ENCODE results near the gene HOXD13. TPM values are rescaled to one million over a fixed set of nuclear protein-coding genes. Genes with fewer than 3 reads are reported as not detected.

HOXD13 gene
- total and polyA plus RNA-seq, 3 experiments from 2014 or later = not detected

- ChIA-PET CTCF (no interaction called here), POLR2A (no interaction called here)
- no peak for DNase-seq
Measured at GRCh38 chr2:176118601-176119339, 26.2 kb downstream of the HOXD13 start.

GRCh38 chr2:176120364-176121189, 28.1 kb downstream of the HOXD13 start:
- H3K27ac Mint-ChIP-seq = peak overlapping the region in 3 of 8 donors; percentile 2 to 66 (median 3)
- no peaks in the 10 kb centered on the region for H3K4me1 ChIP-seq (ENCODE audit: insufficient read depth, low read length)
- POLR2A ChIA-PET = no interaction called here
- peaks cover 93% of the 10 kb centered on the region for H3K27me3 ChIP-seq (ENCODE audit: insufficient read depth, low read length, poor library complexity, severe bottlenecking)
- no peak overlapping the region for H3K4me3 ChIP-seq (ENCODE audit: low read length)
- H3K9me3 Mint-ChIP-seq = peaks cover 0 to 20% (median 2%) of the 10 kb centered on the region in 5 donors
- H3K36me3 ChIP-seq (ENCODE audit: insufficient read depth, low read length) = no peaks in the 10 kb centered on the region
- no peak overlapping the region for H3K27ac ChIP-seq (ENCODE audit: low read depth, low read length)
- H3K4me1 Mint-ChIP-seq = peaks cover 9 to 17% (median 14%) of the 10 kb centered on the region in 3 donors
- peak overlapping the region in 2 of 7 donors; percentile 6 to 51 for H3K4me3 Mint-ChIP-seq
- no peak for DNase-seq
- peaks cover 82 to 86% of the 10 kb centered on the region in 2 donors for H3K27me3 Mint-ChIP-seq
- H3K36me3 Mint-ChIP-seq = peaks cover 0 to 3% (median 0%) of the 10 kb centered on the region in 3 donors
- CTCF ChIA-PET = interaction anchor here (0.6 to 1.6 kb wide), 7 partner anchors 18 to 1028 kb away, joined by 3 to 8 read pairs (median 3); partner anchors contain the start of gene HOXD4
- no peaks in the 10 kb centered on the region for H3K9me3 ChIP-seq (ENCODE audit: low read length)

More at GRCh38 chr2:176118601-176119339, 26.2 kb downstream of the HOXD13 start:
- Mint-ChIP-seq H3K27me3 (peaks cover 81 to 84% of the 10 kb centered on the region in 2 donors), H3K27ac (peak overlapping the region in 2 of 8 donors; percentile 21 to 77), H3K4me1 (peaks cover 7 to 12% (median 11%) of the 10 kb centered on the region in 3 donors), H3K4me3 (peak overlapping the region in 4 of 7 donors; percentile 3 to 58 (median 24)), H3K9me3 (peaks cover 0 to 18% (median 2%) of the 10 kb centered on the region in 5 donors), H3K36me3 (peaks cover 0 to 3% (median 0%) of the 10 kb centered on the region in 3 donors)
- Histone ChIP-seq H3K9me3 (ENCODE audit: low read length) (no peaks in the 10 kb centered on the region), H3K27me3 (ENCODE audit: insufficient read depth, low read length, poor library complexity, severe bottlenecking) (peaks cover 93% of the 10 kb centered on the region), H3K27ac (ENCODE audit: low read depth, low read length) (no peak overlapping the region), H3K4me3 (ENCODE audit: low read length) (no peak overlapping the region), H3K36me3 (ENCODE audit: insufficient read depth, low read length) (no peaks in the 10 kb centered on the region), H3K4me1 (ENCODE audit: insufficient read depth, low read length) (no peaks in the 10 kb centered on the region)

GRCh38 chr2:176121190-176122051, 28.9 kb downstream of the HOXD13 start:
- Histone ChIP-seq H3K27me3 (ENCODE audit: insufficient read depth, low read length, poor library complexity, severe bottlenecking) (peaks cover 93% of the 10 kb centered on the region), H3K4me3 (ENCODE audit: low read length) (no peak overlapping the region), H3K36me3 (ENCODE audit: insufficient read depth, low read length) (no peaks in the 10 kb centered on the region), H3K9me3 (ENCODE audit: low read length) (no peaks in the 10 kb centered on the region), H3K27ac (ENCODE audit: low read depth, low read length) (no peak overlapping the region), H3K4me1 (ENCODE audit: insufficient read depth, low read length) (no peaks in the 10 kb centered on the region)
- peaks cover 9 to 17% (median 14%) of the 10 kb centered on the region in 3 donors for H3K4me1 Mint-ChIP-seq
- CTCF ChIA-PET = interaction anchor here (0.6 to 1.6 kb wide), 7 partner anchors 19 to 1027 kb away, joined by 3 to 8 read pairs (median 3); partner anchors contain the start of gene HOXD4
- no peak for DNase-seq
- peaks cover 0 to 20% (median 2%) of the 10 kb centered on the region in 5 donors for H3K9me3 Mint-ChIP-seq
- peak overlapping the region in 3 of 7 donors; percentile 6 to 51 (median 12) for H3K4me3 Mint-ChIP-seq
- H3K27ac Mint-ChIP-seq = peak overlapping the region in 2 of 8 donors; percentile 2 to 57
- POLR2A ChIA-PET = no interaction called here
- H3K36me3 Mint-ChIP-seq = peaks cover 0 to 3% (median 0%) of the 10 kb centered on the region in 3 donors
- H3K27me3 Mint-ChIP-seq = peaks cover 83 to 87% of the 10 kb centered on the region in 2 donors

- no peak overlapping the region for H3K27ac ChIP-seq (ENCODE audit: low read depth, low read length)
- no peak for DNase-seq
- peak overlapping the region in 6 of 7 donors; percentile 51 to 87 (median 69) for H3K4me3 Mint-ChIP-seq
- ChIA-PET POLR2A (no interaction called here), CTCF (interaction anchor here (0.7 to 1.4 kb wide), 2 partner anchors 10 to 25 kb away, joined by 3 to 5 read pairs; no protein-coding TSS in a partner anchor)
- H3K9me3 Mint-ChIP-seq = peaks cover 0 to 23% (median 2%) of the 10 kb centered on the region in 5 donors
- H3K27me3 Mint-ChIP-seq = peaks cover 83 to 87% of the 10 kb centered on the region in 2 donors
- no peak overlapping the region for H3K27ac Mint-ChIP-seq
- H3K36me3 Mint-ChIP-seq = peaks cover 0 to 3% (median 0%) of the 10 kb centered on the region in 3 donors
- peaks cover 12 to 21% (median 14%) of the 10 kb centered on the region in 3 donors for H3K4me1 Mint-ChIP-seq
- no peaks in the 10 kb centered on the region for H3K36me3 ChIP-seq (ENCODE audit: insufficient read depth, low read length)
- no peaks in the 10 kb centered on the region for H3K9me3 ChIP-seq (ENCODE audit: low read length)
- H3K27me3 ChIP-seq (ENCODE audit: insufficient read depth, low read length, poor library complexity, severe bottlenecking) = peaks cover 92% of the 10 kb centered on the region
- no peak overlapping the region for H3K4me3 ChIP-seq (ENCODE audit: low read length)
- H3K4me1 ChIP-seq (ENCODE audit: insufficient read depth, low read length) = no peaks in the 10 kb centered on the region
Measured at GRCh38 chr2:176122052-176122682, 29.6 kb downstream of the HOXD13 start.

GRCh38 chr2:176122683-176123410, 30.3 kb downstream of the HOXD13 start, which contains the start of gene HOXD9:
HOXD9 (plus strand) TSS chr2:176122719; CDS start chr2:176122769, 50 bp downstream.
- Mint-ChIP-seq H3K27ac (peak within 1 kb of the TSS in 2 of 8 donors; percentile 63 to 87), H3K36me3 (peaks cover 0 to 3% (median 0%) of the 10 kb centered on the region in 3 donors), H3K4me3 (peak within 1 kb of the TSS in 6 of 7 donors; percentile 53 to 87 (median 69)), H3K9me3 (peaks cover 0 to 22% (median 2%) of the 10 kb centered on the region in 5 donors), H3K4me1 (peaks cover 12 to 26% (median 16%) of the 10 kb centered on the region in 3 donors), H3K27me3 (peaks cover 84 to 88% of the 10 kb centered on the region in 2 donors)
- no peak within 1 kb of the TSS for H3K4me3 ChIP-seq (ENCODE audit: low read length)
- peak in 1 of 5 donors; percentile 34 for DNase-seq
- ChIA-PET CTCF (interaction anchor here (0.7 kb wide), 1 partner anchor 9 kb away, joined by 3 read pairs; no protein-coding TSS in a partner anchor), POLR2A (no interaction called here)
- H3K36me3 ChIP-seq (ENCODE audit: insufficient read depth, low read length) = no peaks in the 10 kb centered on the region
- H3K27me3 ChIP-seq (ENCODE audit: insufficient read depth, low read length, poor library complexity, severe bottlenecking) = peaks cover 91% of the 10 kb centered on the region
- no peak within 1 kb of the TSS for H3K27ac ChIP-seq (ENCODE audit: low read depth, low read length)
- H3K9me3 ChIP-seq (ENCODE audit: low read length) = no peaks in the 10 kb centered on the region
- no peaks in the 10 kb centered on the region for H3K4me1 ChIP-seq (ENCODE audit: insufficient read depth, low read length)

GRCh38 chr2:176123411-176124109, 31.0 kb downstream of the HOXD13 start:
- DNase-seq = no peak
- Mint-ChIP-seq H3K4me3 (peak overlapping the region in 5 of 7 donors; percentile 47 to 79 (median 59)), H3K9me3 (peaks cover 0 to 18% (median 5%) of the 10 kb centered on the region in 5 donors), H3K36me3 (peaks cover 0 to 3% (median 0%) of the 10 kb centered on the region in 3 donors), H3K4me1 (peaks cover 19 to 33% (median 23%) of the 10 kb centered on the region in 3 donors), H3K27ac (peak overlapping the region in 3 of 8 donors; percentile 42 to 87 (median 63)), H3K27me3 (peaks cover 84 to 88% of the 10 kb centered on the region in 2 donors)
- H3K4me3 ChIP-seq (ENCODE audit: low read length) = no peak overlapping the region
- no peak overlapping the region for H3K27ac ChIP-seq (ENCODE audit: low read depth, low read length)
- H3K9me3 ChIP-seq (ENCODE audit: low read length) = no peaks in the 10 kb centered on the region
- POLR2A ChIA-PET = no interaction called here
- CTCF ChIA-PET = interaction anchor here (6.0 kb wide), 1 partner anchor 332 kb away, joined by 79 read pairs; no protein-coding TSS in a partner anchor
- peaks cover 6% of the 10 kb centered on the region for H3K4me1 ChIP-seq (ENCODE audit: insufficient read depth, low read length)
- no peaks in the 10 kb centered on the region for H3K36me3 ChIP-seq (ENCODE audit: insufficient read depth, low read length)
- H3K27me3 ChIP-seq (ENCODE audit: insufficient read depth, low read length, poor library complexity, severe bottlenecking) = peaks cover 91% of the 10 kb centered on the region

Measured in CD8-positive, alpha-beta memory T cell (primary cell).